H9 (cell line): Measurements from ENCODE around the gene GPR161. TPM values are rescaled to one million over a fixed set of nuclear protein-coding genes. Genes with fewer than 3 reads are reported as not detected.

ENCODE experiments used
- DNase-seq: peaks from one replicate; pipeline ENCODE4 v3.0.0-alpha.2; 2017
- H2AFZ ChIP-seq: one replicate; pipeline ENCODE4 v1.6.1; 2013; ENCODE audit warnings: mild to moderate bottlenecking, low read length, control low read depth, moderate library complexity
- H2AK5ac ChIP-seq: 2 replicates; pipeline ENCODE4 v1.6.1; 2013; ENCODE audit warnings: low read length, control low read depth, mixed read lengths; ENCODE audit not compliant: insufficient read length
- H2BK120ac ChIP-seq: one replicate; pipeline ENCODE4 v1.6.1; 2013; ENCODE audit warnings: low read depth, mild to moderate bottlenecking, low read length, control low read depth, inconsistent platforms; ENCODE audit not compliant: poor library complexity, severe bottlenecking
- H2BK12ac ChIP-seq: 2 replicates; pipeline ENCODE4 v1.6.1; 2013; ENCODE audit warnings: low read length, control low read depth, mixed read lengths, low read depth; ENCODE audit not compliant: insufficient read length
- H2BK15ac ChIP-seq: 2 replicates; pipeline ENCODE4 v1.6.1; 2013; ENCODE audit warnings: low read depth, low read length, control low read depth
- H2BK20ac ChIP-seq: one replicate; pipeline ENCODE4 v1.6.1; 2013; ENCODE audit warnings: low read depth, mild to moderate bottlenecking, low read length, control low read depth, inconsistent platforms; ENCODE audit not compliant: poor library complexity, severe bottlenecking
- H2BK5ac ChIP-seq: 2 replicates; pipeline ENCODE4 v1.6.1; 2013; ENCODE audit warnings: low read length, control low read depth, mixed read lengths; ENCODE audit not compliant: insufficient read length
- H3K14ac ChIP-seq: 2 replicates; pipeline ENCODE4 v1.6.1; 2013; ENCODE audit warnings: low read length, control low read depth; ENCODE audit not compliant: insufficient read depth
- H3K18ac ChIP-seq: 2 replicates; pipeline ENCODE4 v1.6.1; 2013; ENCODE audit warnings: low read depth, mild to moderate bottlenecking, mixed read lengths, low read length, control low read depth; ENCODE audit not compliant: insufficient read length
- H3K23ac ChIP-seq: 2 replicates; pipeline ENCODE4 v1.6.1; 2013; ENCODE audit warnings: low read length, control low read depth, mixed read lengths, low read depth; ENCODE audit not compliant: insufficient read length
- H3K23me2 ChIP-seq: 2 replicates; pipeline ENCODE4 v1.6.1; 2013; ENCODE audit warnings: low read depth, mild to moderate bottlenecking, mixed read lengths, low read length, control low read depth; ENCODE audit not compliant: insufficient read length, poor library complexity, severe bottlenecking
- H3K27ac ChIP-seq: 2 replicates; pipeline ENCODE4 v1.5.1; 2013; ENCODE audit warnings: low read length, control low read depth, mixed read lengths, low read depth; ENCODE audit not compliant: insufficient read length
- H3K27me3 ChIP-seq: 2 replicates; pipeline ENCODE4 v1.6.1; 2013; ENCODE audit warnings: low read length, control low read depth, inconsistent platforms; ENCODE audit not compliant: insufficient read depth
- H3K4ac ChIP-seq: 2 replicates; pipeline ENCODE4 v1.6.1; 2013; ENCODE audit warnings: low read depth, mild to moderate bottlenecking, control low read depth, inconsistent platforms, low read length, moderate library complexity
- H3K4me1 ChIP-seq: 2 replicates; pipeline ENCODE4 v1.6.1; 2013; ENCODE audit warnings: low read length, control low read depth, inconsistent platforms; ENCODE audit not compliant: insufficient read depth
- H3K4me2 ChIP-seq: 2 replicates; pipeline ENCODE4 v1.6.1; 2013; ENCODE audit warnings: low read length, control low read depth, mixed read lengths; ENCODE audit not compliant: insufficient read length, insufficient read depth
- H3K56ac ChIP-seq: 2 replicates; pipeline ENCODE4 v1.6.1; 2013; ENCODE audit warnings: low read depth, mild to moderate bottlenecking, mixed read lengths, low read length, control low read depth; ENCODE audit not compliant: insufficient read length
- H3K79me1 ChIP-seq: 2 replicates; pipeline ENCODE4 v1.6.1; 2013; ENCODE audit warnings: low read depth, mild to moderate bottlenecking, moderate library complexity, low read length, control low read depth, inconsistent platforms; ENCODE audit not compliant: insufficient read depth, poor library complexity, severe bottlenecking
- H3K79me2 ChIP-seq: 2 replicates; pipeline ENCODE4 v1.6.1; 2013; ENCODE audit warnings: low read length, control low read depth, inconsistent platforms; ENCODE audit not compliant: insufficient read depth
- H3K9ac ChIP-seq: 2 replicates; pipeline ENCODE4 v1.6.1; 2013; ENCODE audit warnings: low read length, control low read depth, mixed read lengths; ENCODE audit not compliant: insufficient read length; ENCODE audit errors: extremely low read depth
- H3K9me3 ChIP-seq: one replicate; pipeline ENCODE4 v1.6.1; 2013; ENCODE audit warnings: low read depth, low read length, inconsistent platforms; ENCODE audit not compliant: control insufficient read depth
- H3T11ph ChIP-seq: one replicate; pipeline ENCODE4 v1.6.1; 2013; ENCODE audit warnings: mild to moderate bottlenecking, low read length, control low read depth, inconsistent platforms
- H4K20me1 ChIP-seq: one replicate; pipeline ENCODE4 v1.6.1; 2013; ENCODE audit not compliant: control insufficient read depth, insufficient read length, insufficient read depth
- H4K5ac ChIP-seq: 2 replicates; pipeline ENCODE4 v1.6.1; 2013; ENCODE audit warnings: low read depth, mild to moderate bottlenecking, mixed read lengths, low read length, control low read depth; ENCODE audit not compliant: insufficient read length
- H4K8ac ChIP-seq: replicated peaks from 2 replicates; pipeline ENCODE4 v1.6.1; 2013; ENCODE audit warnings: low read length, control low read depth, mixed read lengths, low read depth; ENCODE audit not compliant: insufficient read length
- H4K91ac ChIP-seq: 2 replicates; pipeline ENCODE4 v1.6.1; 2013; ENCODE audit warnings: low read depth, mild to moderate bottlenecking, moderate library complexity, mixed read lengths, low read length, control low read depth; ENCODE audit not compliant: insufficient read length
- H3K27ac Mint-ChIP-seq, 3 experiments: 2 replicates in 2 of 3; 3 replicates in 1 of 3; pipeline ENCODE4 v1.8.0; 2020 to 2021; ENCODE audit warnings: mixed read lengths in 3 of 3, mild to moderate bottlenecking in 1 of 3, moderate library complexity in 1 of 3
- H3K27me3 Mint-ChIP-seq: 2 replicates; pipeline ENCODE4 v1.8.0; 2021; ENCODE audit warnings: low read depth, mild to moderate bottlenecking, moderate library complexity, mixed read lengths
- H3K36me3 Mint-ChIP-seq, 3 experiments: 2 replicates in 2 of 3; 3 replicates in 1 of 3; pipeline ENCODE4 v1.8.0; 2020 to 2021; ENCODE audit warnings: low read depth in 3 of 3, mixed read lengths in 3 of 3; ENCODE audit not compliant: insufficient read depth in 1 of 3
- H3K4me1 Mint-ChIP-seq, 2 experiments: 2 replicates each; pipeline ENCODE4 v1.8.0; 2020; ENCODE audit warnings: mixed read lengths in 2 of 2
- H3K4me3 Mint-ChIP-seq, 2 experiments: 2 replicates in 1 of 2; 3 replicates in 1 of 2; pipeline ENCODE4 v1.8.0; 2020 to 2021; ENCODE audit warnings: mild to moderate bottlenecking in 2 of 2, mixed read lengths in 2 of 2, moderate library complexity in 1 of 2
- H3K9me3 Mint-ChIP-seq, 2 experiments: 2 replicates in 1 of 2; 3 replicates in 1 of 2; pipeline ENCODE4 v1.8.0; 2020; ENCODE audit warnings: mild to moderate bottlenecking in 2 of 2, mixed read lengths in 2 of 2, moderate library complexity in 1 of 2
- WGBS: extraction: QIAGEN DNeasy Blood & Tissue Kit; methylation state at CpG from one replicate; pipeline ENCODE4 v1.1.7; 2013; ENCODE audit warnings: missing lambda C conversion rate, low lambda C conversion rate, mixed read lengths; ENCODE audit not compliant: insufficient read length; ENCODE audit errors: extremely low coverage; 5-methylcytosine and 5-hydroxymethylcytosine counted together
- total RNA-seq: library from RNA; stranded (reverse); gene quantifications from 2 replicates; pipeline ENCODE4 v1.2.1, GENCODE V29; 2021
- TF ChIP-seq, protein P1 (sequence below): fragments of 200-600 bp; sonication (generic); conservative IDR thresholded peaks from 3 replicates; pipeline ENCODE4 v1.8.0; 2021; ENCODE audit warnings: antibody characterized with exemption, mild to moderate bottlenecking

The GPR161 gene
- total RNA-seq, 1 experiment from 2014 or later: 10.6 TPM

DNA sequence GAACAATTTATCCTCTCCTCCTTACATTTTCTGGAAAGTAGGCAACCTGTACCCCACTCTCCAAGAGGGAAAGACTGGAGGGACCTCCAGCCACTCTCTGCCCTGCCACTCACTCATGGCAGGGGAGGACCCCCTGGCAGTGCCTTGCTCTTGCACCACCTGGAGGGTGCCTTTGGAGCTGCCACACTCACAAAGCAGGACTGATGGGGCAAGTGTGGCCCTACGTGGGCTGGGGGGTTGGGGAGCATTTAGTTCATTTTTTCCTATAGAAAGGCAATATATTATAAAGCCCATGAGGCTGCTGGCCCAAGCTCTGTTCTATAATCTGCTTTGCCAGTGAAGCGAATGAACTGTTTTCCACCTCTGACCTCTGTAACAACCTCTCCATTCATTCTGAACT is 50.3 kb downstream of the GPR161 start:
- Histone ChIP-seq H2BK15ac (no peak overlapping the region), H3K9ac (no peak overlapping the region), H3K56ac (no peak overlapping the region), H4K20me1 (no peaks in the 10 kb centered on the region), H4K8ac (no peak overlapping the region), H3K9me3 (no peaks in the 10 kb centered on the region), H3K27me3 (no peaks in the 10 kb centered on the region), H2BK5ac (no peak overlapping the region), H3K27ac (no peak overlapping the region), H3K23ac (no peak overlapping the region), H3K23me2 (no peaks in the 10 kb centered on the region), H3K14ac (no peak overlapping the region), H3K18ac (no peak overlapping the region), H2AK5ac (no peak overlapping the region), H3K79me2 (no peaks in the 10 kb centered on the region), H4K91ac (no peak overlapping the region), H2AFZ (no peak overlapping the region), H3K4me1 (peaks cover 2% of the 10 kb centered on the region; the same call in 1 of the 2 replicates), H2BK12ac (no peak overlapping the region), H3T11ph (no peak overlapping the region), H3K4me2 (no peak overlapping the region), H3K4ac (no peak overlapping the region), H4K5ac (no peak overlapping the region), H2BK20ac (no peak overlapping the region), H3K79me1 (no peaks in the 10 kb centered on the region), H2BK120ac (no peak overlapping the region)
- no peak overlapping the region for H3K4me3 Mint-ChIP-seq
- no peak overlapping the region for H3K27ac Mint-ChIP-seq
- H3K27me3 Mint-ChIP-seq: no peaks in the 10 kb centered on the region
- TF ChIP-seq, protein P1, sequence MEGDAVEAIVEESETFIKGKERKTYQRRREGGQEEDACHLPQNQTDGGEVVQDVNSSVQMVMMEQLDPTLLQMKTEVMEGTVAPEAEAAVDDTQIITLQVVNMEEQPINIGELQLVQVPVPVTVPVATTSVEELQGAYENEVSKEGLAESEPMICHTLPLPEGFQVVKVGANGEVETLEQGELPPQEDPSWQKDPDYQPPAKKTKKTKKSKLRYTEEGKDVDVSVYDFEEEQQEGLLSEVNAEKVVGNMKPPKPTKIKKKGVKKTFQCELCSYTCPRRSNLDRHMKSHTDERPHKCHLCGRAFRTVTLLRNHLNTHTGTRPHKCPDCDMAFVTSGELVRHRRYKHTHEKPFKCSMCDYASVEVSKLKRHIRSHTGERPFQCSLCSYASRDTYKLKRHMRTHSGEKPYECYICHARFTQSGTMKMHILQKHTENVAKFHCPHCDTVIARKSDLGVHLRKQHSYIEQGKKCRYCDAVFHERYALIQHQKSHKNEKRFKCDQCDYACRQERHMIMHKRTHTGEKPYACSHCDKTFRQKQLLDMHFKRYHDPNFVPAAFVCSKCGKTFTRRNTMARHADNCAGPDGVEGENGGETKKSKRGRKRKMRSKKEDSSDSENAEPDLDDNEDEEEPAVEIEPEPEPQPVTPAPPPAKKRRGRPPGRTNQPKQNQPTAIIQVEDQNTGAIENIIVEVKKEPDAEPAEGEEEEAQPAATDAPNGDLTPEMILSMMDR: no peak
- DNase-seq: no peak
- no CpG with 5 or more reads among the region's 2 CpGs for WGBS
- no peaks in the 10 kb centered on the region for H3K9me3 Mint-ChIP-seq
- H3K36me3 Mint-ChIP-seq: peaks cover 0 to 8% (median 3%) of the 10 kb centered on the region in 3 experiments; a peak in 5 of 7 replicates
- peaks cover 5 to 6% of the 10 kb centered on the region in 2 experiments for H3K4me1 Mint-ChIP-seq
